ENCODE data around the gene SOX30. TPM values are rescaled to one million over a fixed set of nuclear protein-coding genes. Genes with fewer than 3 reads are reported as not detected.
A peak's percentile ranks its signal among the peaks of the same experiment; 100 is the strongest.

SOX30 gene
- total RNA-seq, 1 donor from 2014 or later: 0.19 TPM

DNA sequence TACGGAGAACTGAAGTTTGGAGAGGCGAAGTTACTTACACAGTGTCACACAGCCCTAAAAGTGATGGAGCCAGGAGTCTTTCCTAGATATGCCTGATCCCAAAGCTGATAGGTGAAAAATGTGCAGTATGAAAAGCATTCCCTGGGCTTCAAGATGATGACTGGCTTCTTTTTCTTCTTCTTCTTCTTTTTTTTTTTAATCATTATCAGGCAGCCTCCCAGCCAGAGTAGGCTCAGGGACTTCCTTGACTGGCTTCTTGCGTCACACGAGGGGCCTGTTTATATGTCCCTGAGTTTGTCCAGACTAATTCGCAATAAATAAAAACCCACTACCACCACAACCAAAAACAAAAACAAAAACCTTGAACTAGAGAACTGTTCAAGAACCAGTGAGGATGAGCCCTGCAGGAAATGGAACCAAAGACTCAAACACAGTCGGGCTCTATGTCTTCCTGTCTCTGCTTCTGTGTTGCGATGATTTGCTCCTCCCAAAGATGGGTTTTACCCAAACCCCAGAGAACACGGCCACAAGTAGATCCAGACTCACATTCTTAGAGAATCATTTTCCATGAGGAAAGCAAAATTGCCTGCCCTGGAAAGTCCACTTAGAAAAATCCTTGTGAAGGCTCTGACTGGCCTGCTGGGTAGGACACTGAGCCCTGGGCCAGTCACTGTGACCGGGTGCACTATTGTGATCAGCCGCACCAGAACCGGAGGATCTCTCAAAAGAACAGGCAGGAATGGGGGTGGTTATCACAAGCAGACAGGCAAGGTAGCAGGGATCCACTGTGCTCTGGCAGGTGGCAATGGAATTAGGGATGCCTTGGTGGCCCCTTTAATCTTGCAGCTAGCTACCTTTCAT lies 38.6 kb downstream of the SOX30 start:
- DNase-seq (ENCODE audit: missing footprints) (no peak), ATAC-seq (no peak)
- intact Hi-C loops (cut with DNase I): no loop called here

GRCh38 chr5:157612581-157612980 lies 39.7 kb downstream of the SOX30 start:
- ATAC-seq (no peak), DNase-seq (ENCODE audit: missing footprints) (no peak)
- intact Hi-C loops (cut with DNase I): no loop called here

GRCh38 chr5:157611571-157612476 lies 40.4 kb downstream of the SOX30 start:
- intact Hi-C loops (cut with DNase I): no loop called here
- ATAC-seq: no peak
- DNase-seq (ENCODE audit: missing footprints): no peak

DNA sequence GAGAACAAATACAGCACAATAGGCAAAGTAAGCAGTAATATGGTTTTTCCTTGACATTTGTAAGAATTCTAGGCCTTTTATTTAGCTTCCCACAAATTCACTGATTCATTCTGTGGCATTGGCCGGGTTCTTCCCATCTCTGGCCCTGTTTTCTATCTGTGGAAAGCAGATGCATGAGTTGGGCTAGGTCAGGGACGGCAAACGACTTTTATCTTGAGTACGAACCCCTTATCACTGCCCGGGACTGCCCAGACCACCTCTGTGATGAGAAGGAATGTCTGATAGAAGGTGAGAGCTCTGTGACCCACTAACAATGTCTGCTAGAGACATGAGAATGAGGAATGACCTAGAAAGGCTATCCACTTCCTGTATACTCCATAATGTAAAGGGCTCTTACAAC lies 41.2 kb downstream of the SOX30 start:
- ATAC-seq (no peak), DNase-seq (ENCODE audit: missing footprints) (no peak)
- intact Hi-C loops (cut with DNase I): no loop called here

GRCh38 chr5:157608972-157609565 lies 43.2 kb downstream of the SOX30 start:
- no peak for DNase-seq (ENCODE audit: missing footprints)
- ATAC-seq: no peak
- intact Hi-C loops (cut with DNase I): no loop called here

GRCh38 chr5:157607371-157608161 lies 44.7 kb downstream of the SOX30 start:
- ATAC-seq (no peak), DNase-seq (ENCODE audit: missing footprints) (no peak)
- intact Hi-C loops (cut with DNase I): no loop called here

GRCh38 chr5:157606046-157606445 lies 46.2 kb downstream of the SOX30 start:
- intact Hi-C loops (cut with DNase I): no loop called here
- DNase-seq (ENCODE audit: missing footprints) (no peak), ATAC-seq (no peak)

GRCh38 chr5:157603333-157604190 lies 48.7 kb downstream of the SOX30 start:
- intact Hi-C loops (cut with DNase I): no loop called here
- ATAC-seq (peak; percentile 34), DNase-seq (ENCODE audit: missing footprints) (no peak)

- ATAC-seq (no peak), DNase-seq (ENCODE audit: missing footprints) (no peak)
- intact Hi-C loops (cut with DNase I): no loop called here
These were observed 49.7 kb downstream of the SOX30 start for GRCh38 chr5:157602505-157602904.

DNA sequence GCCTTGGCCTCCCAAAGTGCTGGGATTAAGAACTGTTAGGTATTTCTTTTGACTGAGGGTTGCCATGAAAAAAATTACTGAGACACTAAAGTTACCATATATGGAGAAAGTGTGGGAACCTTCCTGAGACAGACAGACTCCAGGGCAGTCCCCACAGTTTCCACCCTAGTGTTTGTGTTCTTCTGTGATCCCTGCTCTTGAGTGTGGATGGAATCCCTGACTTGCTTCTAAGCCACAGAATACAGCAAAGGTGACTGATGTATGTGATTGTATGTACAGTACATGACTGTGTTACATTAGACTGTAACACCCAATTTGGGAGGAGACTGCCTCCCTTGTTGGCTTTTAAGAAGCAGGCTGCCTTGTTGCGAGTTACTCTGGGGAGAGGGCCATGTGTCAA lies 52.0 kb downstream of the SOX30 start:
- DNase-seq (ENCODE audit: missing footprints): no peak
- no peak for ATAC-seq
- intact Hi-C loops (cut with DNase I): no loop called here

DNA sequence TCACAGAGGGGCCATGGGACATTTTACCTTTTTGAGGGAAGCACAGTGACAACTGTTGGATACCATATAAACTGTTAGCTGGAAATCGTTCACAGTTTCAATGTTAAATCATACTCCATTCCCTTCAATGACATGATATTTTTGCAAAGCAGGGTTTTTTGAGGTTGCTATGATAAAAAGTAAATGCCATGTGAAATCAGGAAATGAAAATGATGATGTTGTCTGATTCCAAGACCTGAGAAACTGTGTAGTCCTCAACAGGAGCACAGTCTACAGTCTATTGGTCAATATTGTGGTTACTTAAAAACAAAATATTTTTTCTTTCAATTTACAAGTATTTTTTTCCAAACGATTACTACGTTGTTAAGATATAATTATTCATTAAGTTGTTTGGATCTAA lies 52.7 kb downstream of the SOX30 start:
- ATAC-seq: no peak
- intact Hi-C loops (cut with DNase I): no loop called here
- no peak for DNase-seq (ENCODE audit: missing footprints)

DNA sequence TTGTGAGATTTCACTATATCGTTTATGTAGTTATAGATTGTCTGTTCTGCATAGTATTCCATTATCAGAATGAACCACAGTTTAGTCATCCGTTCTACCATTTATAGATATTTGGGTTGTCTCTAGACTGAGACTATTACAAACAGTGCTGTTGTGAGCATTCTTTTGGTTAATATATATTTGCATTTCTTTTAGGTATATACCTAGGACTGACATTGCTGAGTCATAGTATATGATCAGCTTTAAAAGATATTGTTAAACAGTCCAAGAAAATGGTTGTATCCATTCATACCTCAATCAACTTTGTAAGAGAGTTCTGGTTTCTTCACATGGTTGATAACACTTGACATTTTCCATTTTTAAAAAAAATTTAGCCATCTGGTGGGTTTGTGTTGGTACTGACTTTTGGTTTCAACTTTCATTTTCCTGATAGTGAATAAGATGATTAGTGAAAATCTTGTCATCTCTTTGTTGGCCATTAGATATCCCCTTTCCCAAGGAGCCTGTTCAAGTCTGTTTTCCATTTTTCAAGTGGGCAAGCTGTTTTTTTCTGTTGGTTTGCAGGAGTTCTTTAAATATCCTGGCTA lies 53.8 kb downstream of the SOX30 start:
- intact Hi-C loops (cut with DNase I): no loop called here
- DNase-seq (ENCODE audit: missing footprints) (no peak), ATAC-seq (no peak)

DNA sequence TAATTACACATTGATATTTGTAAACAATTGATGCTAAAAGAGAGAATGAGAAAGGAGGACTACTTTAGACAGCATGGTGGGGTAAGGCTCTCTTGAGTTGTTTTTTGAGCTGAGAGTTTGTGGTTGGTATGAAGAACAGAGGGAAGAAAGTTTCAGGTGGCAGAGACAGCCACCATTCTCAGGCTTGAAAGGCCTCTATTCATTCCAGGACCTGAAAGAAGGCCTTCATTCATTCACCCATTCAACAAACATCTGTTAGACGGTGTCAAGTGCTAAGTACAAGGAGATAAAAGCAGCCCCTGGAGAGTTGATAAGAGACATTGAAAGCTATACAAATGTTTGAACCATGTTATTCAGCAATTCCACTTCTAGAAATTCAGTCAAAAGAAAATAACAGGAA lies 55.0 kb downstream of the SOX30 start:
- DNase-seq (ENCODE audit: missing footprints) (no peak), ATAC-seq (peak; percentile 32)
- intact Hi-C loops (cut with DNase I): no loop called here

- intact Hi-C loops (cut with DNase I): no loop called here
- DNase-seq (ENCODE audit: missing footprints) (no peak), ATAC-seq (no peak)
These were observed 55.8 kb downstream of the SOX30 start for GRCh38 chr5:157596487-157596886.

DNA sequence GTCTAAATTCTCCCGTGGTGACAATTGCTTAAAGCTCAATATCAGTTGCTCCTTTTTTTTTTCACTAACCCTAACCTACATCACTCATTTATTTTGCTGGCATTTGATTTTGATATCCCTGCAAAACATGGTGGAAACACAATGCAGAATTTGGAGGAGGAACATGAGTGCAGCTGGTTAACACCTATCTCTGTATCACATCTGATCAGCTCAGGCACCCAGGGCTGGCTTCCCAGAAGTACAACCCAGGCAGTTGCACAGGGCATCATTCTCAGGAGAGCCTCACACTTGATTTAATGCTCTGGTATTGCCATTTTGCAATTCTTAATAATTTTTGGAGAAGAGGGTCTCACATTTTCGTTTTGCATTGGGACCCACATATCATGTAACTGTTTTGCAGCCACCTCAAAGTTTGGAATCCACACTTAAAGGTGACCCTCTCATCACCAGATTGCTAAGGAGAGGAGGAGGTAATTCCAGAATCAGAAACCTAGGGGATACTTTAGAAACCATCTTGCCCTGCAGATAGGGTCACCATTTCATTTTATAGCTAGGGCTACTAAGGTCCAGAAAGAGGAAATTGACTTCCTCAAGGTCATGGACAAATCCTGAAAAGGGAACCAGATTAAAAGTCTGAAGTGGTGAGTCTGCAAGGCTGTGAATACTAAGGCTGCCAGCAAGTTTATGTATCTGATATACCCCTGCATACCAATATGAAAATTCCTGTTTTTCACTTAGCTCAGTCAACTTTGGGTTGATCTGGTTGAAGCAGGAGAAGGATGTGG lies 57.4 kb downstream of the SOX30 start:
- DNase-seq (ENCODE audit: missing footprints): no peak
- intact Hi-C loops (cut with DNase I): no loop called here
- ATAC-seq: no peak

- ATAC-seq: peak; percentile 72
- intact Hi-C loops (cut with DNase I): no loop called here
These were observed 58.0 kb downstream of the SOX30 start for GRCh38 chr5:157594257-157594656.

More at GRCh38 chr5:157594257-157594656, 58.0 kb downstream of the SOX30 start:
- no peak for DNase-seq (ENCODE audit: missing footprints)
